Hepatocyte (in vitro differentiated cells): ENCODE measurements around the gene ATP1B4.

Source experiments
- EZH2 ChIP-seq: fragments of 200-600 bp; sonication (generic); IDR thresholded peaks from 2 replicates; pipeline ENCODE4 v1.6.1; 2016; ENCODE audit warnings: antibody characterized with exemption, mild to moderate bottlenecking, borderline replicate concordance
- EZH2phosphoT487 ChIP-seq: fragments of 200-600 bp; sonication (generic); IDR thresholded peaks from one replicate; pipeline ENCODE4 v1.6.1; 2018; ENCODE audit warnings: antibody characterized with exemption, mild to moderate bottlenecking, low read depth, moderate library complexity; ENCODE audit not compliant: unreplicated experiment, severe bottlenecking
- TF ChIP-seq, protein P1 (sequence below): fragments of 200-600 bp; sonication (generic); IDR thresholded peaks from 2 replicates; pipeline ENCODE4 v1.5.1; 2016; ENCODE audit warnings: antibody characterized with exemption, mild to moderate bottlenecking; ENCODE audit not compliant: poor library complexity

DNA sequence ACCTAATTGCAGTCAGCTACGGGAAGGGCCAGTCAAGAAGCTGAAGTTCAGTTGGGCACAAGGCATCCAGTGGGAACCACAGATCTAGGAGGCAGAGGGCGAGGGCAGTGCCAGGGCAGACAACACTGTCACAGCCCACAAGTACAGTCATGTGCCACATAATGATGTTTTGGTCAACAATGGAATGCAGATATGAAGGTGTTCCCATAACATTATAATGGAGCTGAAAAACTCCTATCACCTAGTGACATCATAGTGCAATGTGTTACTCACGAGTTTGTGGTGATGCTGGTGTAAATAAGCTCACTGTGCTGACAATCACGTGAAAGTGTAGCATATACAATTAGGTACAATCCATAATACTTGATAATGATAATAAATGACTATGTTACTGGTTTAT lies 46.1 kb upstream of the ATP1B4 start:
- TF ChIP-seq, protein P1, sequence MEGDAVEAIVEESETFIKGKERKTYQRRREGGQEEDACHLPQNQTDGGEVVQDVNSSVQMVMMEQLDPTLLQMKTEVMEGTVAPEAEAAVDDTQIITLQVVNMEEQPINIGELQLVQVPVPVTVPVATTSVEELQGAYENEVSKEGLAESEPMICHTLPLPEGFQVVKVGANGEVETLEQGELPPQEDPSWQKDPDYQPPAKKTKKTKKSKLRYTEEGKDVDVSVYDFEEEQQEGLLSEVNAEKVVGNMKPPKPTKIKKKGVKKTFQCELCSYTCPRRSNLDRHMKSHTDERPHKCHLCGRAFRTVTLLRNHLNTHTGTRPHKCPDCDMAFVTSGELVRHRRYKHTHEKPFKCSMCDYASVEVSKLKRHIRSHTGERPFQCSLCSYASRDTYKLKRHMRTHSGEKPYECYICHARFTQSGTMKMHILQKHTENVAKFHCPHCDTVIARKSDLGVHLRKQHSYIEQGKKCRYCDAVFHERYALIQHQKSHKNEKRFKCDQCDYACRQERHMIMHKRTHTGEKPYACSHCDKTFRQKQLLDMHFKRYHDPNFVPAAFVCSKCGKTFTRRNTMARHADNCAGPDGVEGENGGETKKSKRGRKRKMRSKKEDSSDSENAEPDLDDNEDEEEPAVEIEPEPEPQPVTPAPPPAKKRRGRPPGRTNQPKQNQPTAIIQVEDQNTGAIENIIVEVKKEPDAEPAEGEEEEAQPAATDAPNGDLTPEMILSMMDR = no peak
- TF ChIP-seq EZH2 (no peak), EZH2phosphoT487 (no peak)
